ENCODE results near the gene LYPD6. TPM values are rescaled to one million over a fixed set of nuclear protein-coding genes. Genes with fewer than 3 reads are reported as not detected.

The LYPD6 gene
- total RNA-seq, 1 experiment from 2014 or later: 0.74 TPM

GRCh38 chr2:149458502-149458901 lies 128.1 kb downstream of the LYPD6 start:
- TF ChIP-seq EZH2 (IDR thresholded peaks at IDR 0.05; ENCODE audit: low read depth) (no peak), CTCF (conservative IDR thresholded peaks at IDR 0.05) (no peak)
- H2AFZ ChIP-seq: no peak overlapping the region
- no peaks in the 10 kb centered on the region for H4K20me1 ChIP-seq (ENCODE audit: insufficient read depth)
- no peak overlapping the region for H3K27ac ChIP-seq
- no peaks in the 10 kb centered on the region for H3K9me2 ChIP-seq (ENCODE audit: insufficient read depth)
- intact Hi-C loops (cut with micrococcal nuclease; ENCODE audit: unreplicated experiment): no loop called here
- H3K4me3 ChIP-seq: no peak overlapping the region
- H3K36me3 ChIP-seq (ENCODE audit: low read depth): no peaks in the 10 kb centered on the region
- ChIA-PET POLR2A (ENCODE audit: unreplicated experiment) (no interaction called here), CTCF (no interaction called here)
- BruUV-seq (replicated peaks): no TSS peak
- no peak for DNase-seq
- H3F3A ChIP-seq (ENCODE audit: insufficient read depth, low read depth): no peaks in the 10 kb centered on the region
- H3K9me3 ChIP-seq (ENCODE audit: insufficient read depth, low read depth): 0 out of 2 replicates have a peak, but pooled peaks cover 3% of the 10 kb centered on the region
- no peaks in the 10 kb centered on the region for H3K27me3 ChIP-seq (ENCODE audit: insufficient read depth, low read depth)
- no peaks in the 10 kb centered on the region for H3K4me1 ChIP-seq (replicated peaks; ENCODE audit: insufficient read depth)
- H3K79me2 ChIP-seq (ENCODE audit: low read depth): no peaks in the 10 kb centered on the region
- no peak overlapping the region for H3K4me2 ChIP-seq

- Histone ChIP-seq H3K27ac (no peak overlapping the region), H3F3A (ENCODE audit: insufficient read depth, low read depth) (no peaks in the 10 kb centered on the region), H3K27me3 (ENCODE audit: insufficient read depth, low read depth) (no peaks in the 10 kb centered on the region), H3K4me2 (no peak overlapping the region), H4K20me1 (ENCODE audit: insufficient read depth) (no peaks in the 10 kb centered on the region), H3K4me3 (no peak overlapping the region), H3K79me2 (ENCODE audit: low read depth) (no peaks in the 10 kb centered on the region), H3K9me3 (ENCODE audit: insufficient read depth, low read depth) (no peaks in the 10 kb centered on the region), H3K36me3 (ENCODE audit: low read depth) (no peaks in the 10 kb centered on the region), H3K9me2 (ENCODE audit: insufficient read depth) (no peaks in the 10 kb centered on the region), H2AFZ (no peak overlapping the region), H3K4me1 (replicated peaks; ENCODE audit: insufficient read depth) (no peaks in the 10 kb centered on the region)
- ChIA-PET CTCF (no interaction called here), POLR2A (ENCODE audit: unreplicated experiment) (no interaction called here)
- intact Hi-C loops (cut with micrococcal nuclease; ENCODE audit: unreplicated experiment): no loop called here
- no TSS peak for BruUV-seq (replicated peaks)
- no peak for DNase-seq
- TF ChIP-seq CTCF (conservative IDR thresholded peaks at IDR 0.05) (no peak), EZH2 (IDR thresholded peaks at IDR 0.05; ENCODE audit: low read depth) (no peak)
These were observed 133.1 kb downstream of the LYPD6 start for GRCh38 chr2:149463328-149464002.

GRCh38 chr2:149464396-149464795 lies 134.0 kb downstream of the LYPD6 start:
- no peak overlapping the region for H3K4me3 ChIP-seq
- ChIA-PET POLR2A (ENCODE audit: unreplicated experiment) (no interaction called here), CTCF (no interaction called here)
- H3K9me3 ChIP-seq (ENCODE audit: insufficient read depth, low read depth): no peaks in the 10 kb centered on the region
- intact Hi-C loops (cut with micrococcal nuclease; ENCODE audit: unreplicated experiment): no loop called here
- H3K79me2 ChIP-seq (ENCODE audit: low read depth): no peaks in the 10 kb centered on the region
- no TSS peak for BruUV-seq (replicated peaks)
- no peak for TF ChIP-seq EZH2 (IDR thresholded peaks at IDR 0.05; ENCODE audit: low read depth)
- TF ChIP-seq CTCF (conservative IDR thresholded peaks at IDR 0.05): no peak
- H3F3A ChIP-seq (ENCODE audit: insufficient read depth, low read depth): no peaks in the 10 kb centered on the region
- H2AFZ ChIP-seq: no peak overlapping the region
- no peaks in the 10 kb centered on the region for H4K20me1 ChIP-seq (ENCODE audit: insufficient read depth)
- H3K36me3 ChIP-seq (ENCODE audit: low read depth): no peaks in the 10 kb centered on the region
- H3K27ac ChIP-seq: no peak overlapping the region
- H3K4me2 ChIP-seq: no peak overlapping the region
- no peaks in the 10 kb centered on the region for H3K9me2 ChIP-seq (ENCODE audit: insufficient read depth)
- no peak for DNase-seq
- H3K27me3 ChIP-seq (ENCODE audit: insufficient read depth, low read depth): no peaks in the 10 kb centered on the region
- no peaks in the 10 kb centered on the region for H3K4me1 ChIP-seq (replicated peaks; ENCODE audit: insufficient read depth)

Data from PC-9 (cell line).